WTC11 (cell line): Measurements from ENCODE around the gene SPRTN. TPM values are rescaled to one million over a fixed set of nuclear protein-coding genes. Genes with fewer than 3 reads are reported as not detected.

ENCODE experiments used
- ATAC-seq: fragments of 200-7000 bp; cut with Tn5 transposase; 2 replicates; pipeline ENCODE4 v1.10.0; 2021; ENCODE audit warnings: mild to moderate bottlenecking, moderate library complexity
- CTCF ChIA-PET: fragments of 300-600 bp; sonication (Branson Sonifier 250); formaldehyde crosslinking; loops from one replicate; lab custom pipeline; 2021; ENCODE audit warnings: antibody characterized with exemption; lab: Charles Lee
- POLR2A ChIA-PET: fragments of 350-600 bp; sonication (Branson Sonifier 250); formaldehyde crosslinking; loops from one replicate; lab custom pipeline; 2021; ENCODE audit warnings: antibody characterized with exemption; lab: Charles Lee
- DNase-seq: peaks from one replicate; pipeline ENCODE4 v3.0.0; 2021; ENCODE audit warnings: low spot score
- H3K27ac Mint-ChIP-seq: 2 replicates; pipeline ENCODE4 v1.8.0; 2021; ENCODE audit warnings: mixed read lengths
- H3K27me3 Mint-ChIP-seq: 2 replicates; pipeline ENCODE4 v1.8.0; 2021; ENCODE audit warnings: low read depth, mild to moderate bottlenecking, moderate library complexity, mixed read lengths
- H3K36me3 Mint-ChIP-seq: 2 replicates; pipeline ENCODE4 v1.8.0; 2021; ENCODE audit warnings: mixed read lengths
- H3K4me1 Mint-ChIP-seq: 2 replicates; pipeline ENCODE4 v1.8.0; 2022; ENCODE audit warnings: mixed read lengths
- H3K4me3 Mint-ChIP-seq: 2 replicates; pipeline ENCODE4 v1.8.0; 2021; ENCODE audit warnings: mild to moderate bottlenecking, moderate library complexity, mixed read lengths
- H3K9me3 Mint-ChIP-seq: 2 replicates; pipeline ENCODE4 v1.8.0; 2021; ENCODE audit warnings: mixed read lengths
- ATF6 ChIP-seq: sonication (generic); formaldehyde crosslinking; IDR thresholded peaks from 2 replicates; pipeline ENCODE4 v1.8.1; 2023; ENCODE audit warnings: mild to moderate bottlenecking, missing genetic modification reagents
- CREB1 ChIP-seq: sonication (generic); formaldehyde crosslinking; IDR thresholded peaks from 2 replicates; pipeline ENCODE4 v1.8.0; 2023; ENCODE audit warnings: mild to moderate bottlenecking, missing genetic modification reagents
- EMX1 ChIP-seq: fragments of 250-450 bp; sonication (Bioruptor Pico); IDR thresholded peaks from 2 replicates; pipeline ENCODE4 v1.8.0; 2021; ENCODE audit warnings: mild to moderate bottlenecking
- ERG ChIP-seq: fragments of 250-450 bp; sonication (Bioruptor Pico); IDR thresholded peaks from 2 replicates; pipeline ENCODE4 v1.8.0; 2021; ENCODE audit warnings: mild to moderate bottlenecking
- FOXP4 ChIP-seq: sonication (generic); formaldehyde crosslinking; IDR thresholded peaks from 2 replicates; pipeline ENCODE4 v1.8.0; 2022; ENCODE audit warnings: mild to moderate bottlenecking, missing genetic modification reagents
- MLX ChIP-seq: sonication (generic); formaldehyde crosslinking; IDR thresholded peaks from 2 replicates; pipeline ENCODE4 v1.8.1; 2023; ENCODE audit warnings: mild to moderate bottlenecking, missing genetic modification reagents, moderate library complexity
- NFATC4 ChIP-seq: fragments of 250-450 bp; sonication (Bioruptor Pico); IDR thresholded peaks from 2 replicates; pipeline ENCODE4 v1.9.0; 2021; ENCODE audit warnings: mild to moderate bottlenecking
- NR1H2 ChIP-seq: sonication (generic); formaldehyde crosslinking; IDR thresholded peaks from 2 replicates; pipeline ENCODE4 v1.9.0; 2021; ENCODE audit warnings: mild to moderate bottlenecking, moderate library complexity, missing genetic modification reagents
- PRDM15 ChIP-seq: sonication (generic); formaldehyde crosslinking; IDR thresholded peaks from 2 replicates; pipeline ENCODE4 v1.8.0; 2022; ENCODE audit warnings: missing genetic modification reagents
- TEAD4 ChIP-seq: sonication (generic); formaldehyde crosslinking; IDR thresholded peaks from 2 replicates; pipeline ENCODE4 v1.8.0; 2022; ENCODE audit warnings: mild to moderate bottlenecking, missing genetic modification reagents
- USF1 ChIP-seq: sonication (generic); formaldehyde crosslinking; IDR thresholded peaks from 2 replicates; pipeline ENCODE4 v1.8.0; 2022; ENCODE audit warnings: mild to moderate bottlenecking, missing genetic modification reagents
- ZMAT4 ChIP-seq: fragments of 250-450 bp; sonication (Bioruptor Pico); IDR thresholded peaks from 2 replicates; pipeline ENCODE4 v1.9.0; 2021; ENCODE audit warnings: mild to moderate bottlenecking
- ZNF121 ChIP-seq: sonication (generic); formaldehyde crosslinking; IDR thresholded peaks from 2 replicates; pipeline ENCODE4 v1.8.0; 2023; ENCODE audit warnings: missing genetic modification reagents
- ZNF232 ChIP-seq: sonication (generic); formaldehyde crosslinking; IDR thresholded peaks from 2 replicates; pipeline ENCODE4 v1.8.0; 2022; ENCODE audit warnings: mild to moderate bottlenecking, missing genetic modification reagents
- ZNF317 ChIP-seq: sonication (generic); formaldehyde crosslinking; IDR thresholded peaks from 2 replicates; pipeline ENCODE4 v1.8.1; 2023; ENCODE audit warnings: low read depth, mild to moderate bottlenecking, moderate library complexity, missing genetic modification reagents, borderline replicate concordance
- ZNF396 ChIP-seq: fragments of 250-450 bp; sonication (Bioruptor Pico); IDR thresholded peaks from 2 replicates; pipeline ENCODE4 v1.8.0; 2021; ENCODE audit warnings: mild to moderate bottlenecking, moderate library complexity, borderline replicate concordance
- ZNF671 ChIP-seq: fragments of 250-450 bp; sonication (Bioruptor Pico); IDR thresholded peaks from 2 replicates; pipeline ENCODE4 v1.8.0; 2021; ENCODE audit warnings: mild to moderate bottlenecking
- total RNA-seq: library from RNA; stranded (reverse); gene quantifications from 3 replicates; pipeline ENCODE4 v1.2.3, GENCODE V29; 2021

The SPRTN gene
- total RNA-seq, 1 experiment from 2014 or later = 14.6 TPM

- ChIA-PET CTCF (no interaction called here), POLR2A (no interaction called here)
- Mint-ChIP-seq H3K27me3 (no peaks in the 10 kb centered on the region), H3K9me3 (no peaks in the 10 kb centered on the region), H3K4me1 (no peaks in the 10 kb centered on the region), H3K36me3 (no peaks in the 10 kb centered on the region), H3K4me3 (no peak overlapping the region), H3K27ac (no peak overlapping the region)
- DNase-seq (no peak), ATAC-seq (no peak)
- no peak for TF ChIP-seq TEAD4
- no peak for TF ChIP-seq NFATC4
- no peak for TF ChIP-seq PRDM15 (CRISPR knock-in tag)
- TF ChIP-seq NR1H2 = no peak
- TF ChIP-seq ERG = no peak
- TF ChIP-seq ZNF671 (CRISPR knock-in tag) = no peak
- TF ChIP-seq ZNF396 = no peak
- TF ChIP-seq ZNF232 (CRISPR knock-in tag) = no peak
- no peak for TF ChIP-seq CREB1 (CRISPR knock-in tag)
- no peak for TF ChIP-seq ZNF317 (CRISPR knock-in tag)
- TF ChIP-seq ZMAT4 = no peak
- no peak for TF ChIP-seq FOXP4 (CRISPR knock-in tag)
- no peak for TF ChIP-seq MLX
- no peak for TF ChIP-seq EMX1 (CRISPR knock-in tag)
- no peak for TF ChIP-seq ATF6 (CRISPR knock-in tag)
- no peak for TF ChIP-seq USF1 (CRISPR knock-in tag)
- no peak for TF ChIP-seq ZNF121 (CRISPR knock-in tag)
Observed at GRCh38 chr1:231301990-231302389, 36.1 kb upstream of the SPRTN start.
